Keratinocyte (primary cell): ENCODE results near the gene PRDM10.

Experiments
- CTCF ChIP-seq, 3 experiments: IDR thresholded peaks in 1 of 3; conservative IDR thresholded peaks in 1 of 3; optimal IDR thresholded peaks in 1 of 3; 2 replicates in 2 of 3; 3 replicates in 1 of 3; pipeline versions ENCODE3 to v1.5.1; 2011; ENCODE audit warnings: low read length in 3 of 3, mild to moderate bottlenecking in 3 of 3, moderate library complexity in 2 of 3, control low read depth in 1 of 3, inconsistent platforms in 1 of 3; ENCODE audit not compliant: insufficient read depth in 2 of 3; ENCODE audit errors: extremely low read depth in 1 of 3
- EZH2 ChIP-seq: IDR thresholded peaks from one replicate; pipeline ENCODE4 v1.6.1; 2012; ENCODE audit warnings: inconsistent platforms, mild to moderate bottlenecking, low read length, moderate library complexity

GRCh38 chr11:130000552-130001176 is 2.0 kb downstream of the PRDM10 start:
- TF ChIP-seq CTCF (optimal IDR thresholded peaks at IDR 0.05 in 1 of 3, IDR thresholded peaks at IDR 0.05 in 1 of 3, conservative IDR thresholded peaks at IDR 0.05 in 1 of 3; ENCODE audit: extremely low read depth in 1 of 3, insufficient read depth in 2 of 3, low read length in 3 of 3) (no peak), EZH2 (no peak)
